ENCODE results near the gene PITPNC1. TPM values are rescaled to one million over a fixed set of nuclear protein-coding genes. Genes with fewer than 3 reads are reported as not detected.
"Not testable (repeated sequence)": the region's sequence is repeated elsewhere in the genome, so short reads cannot be mapped to it uniquely, and the experiment has no call there.

The PITPNC1 gene
- total RNA-seq, 6 donors from 2014 or later: 8.5 to 23.3 (median 13.7) TPM

DNA sequence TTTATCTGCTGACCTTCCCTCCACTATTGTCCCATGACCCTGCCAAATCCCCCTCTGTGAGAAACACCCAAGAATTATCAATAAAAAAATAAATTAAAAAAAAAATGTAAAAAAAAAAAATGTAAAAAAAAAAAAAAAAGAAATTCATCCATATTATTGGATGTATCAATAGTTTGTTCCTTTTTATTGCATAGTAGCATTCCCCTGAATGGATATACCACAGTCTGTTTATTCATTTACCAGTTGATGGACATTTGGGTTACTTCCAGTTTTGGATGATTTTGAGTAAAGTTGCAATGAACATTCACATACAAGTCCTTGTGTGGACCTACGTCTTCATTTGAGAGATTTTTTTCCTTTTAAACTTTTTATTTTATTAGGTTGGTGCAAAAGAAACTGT, 94.0 kb downstream of the PITPNC1 start:
- H3K27ac ChIP-seq: no peak overlapping the region
- H3K36me3 ChIP-seq: no peaks in the 10 kb centered on the region
- WGBS, 2 donors: 71 to 95% methylated on average over 1 of the region's 1 CpG
- H3K27me3 ChIP-seq: no peaks in the 10 kb centered on the region
- DNase-seq (no peak), ATAC-seq (ENCODE audit: low FRiP score in 2 of 2) (no peak)
- no peaks in the 10 kb centered on the region for H3K9me3 ChIP-seq
- H3K4me3 ChIP-seq: no peak overlapping the region
- H3K4me1 ChIP-seq: peaks cover 10 to 36% (median 25%) of the 10 kb centered on the region in 4 donors
- TF ChIP-seq EP300 (IDR thresholded peaks at IDR 0.05) (no peak), POLR2A (IDR thresholded peaks at IDR 0.05) (no peak), POLR2AphosphoS5 (IDR thresholded peaks at IDR 0.05) (no peak)
- TF ChIP-seq, protein P1, sequence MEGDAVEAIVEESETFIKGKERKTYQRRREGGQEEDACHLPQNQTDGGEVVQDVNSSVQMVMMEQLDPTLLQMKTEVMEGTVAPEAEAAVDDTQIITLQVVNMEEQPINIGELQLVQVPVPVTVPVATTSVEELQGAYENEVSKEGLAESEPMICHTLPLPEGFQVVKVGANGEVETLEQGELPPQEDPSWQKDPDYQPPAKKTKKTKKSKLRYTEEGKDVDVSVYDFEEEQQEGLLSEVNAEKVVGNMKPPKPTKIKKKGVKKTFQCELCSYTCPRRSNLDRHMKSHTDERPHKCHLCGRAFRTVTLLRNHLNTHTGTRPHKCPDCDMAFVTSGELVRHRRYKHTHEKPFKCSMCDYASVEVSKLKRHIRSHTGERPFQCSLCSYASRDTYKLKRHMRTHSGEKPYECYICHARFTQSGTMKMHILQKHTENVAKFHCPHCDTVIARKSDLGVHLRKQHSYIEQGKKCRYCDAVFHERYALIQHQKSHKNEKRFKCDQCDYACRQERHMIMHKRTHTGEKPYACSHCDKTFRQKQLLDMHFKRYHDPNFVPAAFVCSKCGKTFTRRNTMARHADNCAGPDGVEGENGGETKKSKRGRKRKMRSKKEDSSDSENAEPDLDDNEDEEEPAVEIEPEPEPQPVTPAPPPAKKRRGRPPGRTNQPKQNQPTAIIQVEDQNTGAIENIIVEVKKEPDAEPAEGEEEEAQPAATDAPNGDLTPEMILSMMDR (IDR thresholded peaks at IDR 0.05): no peak

DNA sequence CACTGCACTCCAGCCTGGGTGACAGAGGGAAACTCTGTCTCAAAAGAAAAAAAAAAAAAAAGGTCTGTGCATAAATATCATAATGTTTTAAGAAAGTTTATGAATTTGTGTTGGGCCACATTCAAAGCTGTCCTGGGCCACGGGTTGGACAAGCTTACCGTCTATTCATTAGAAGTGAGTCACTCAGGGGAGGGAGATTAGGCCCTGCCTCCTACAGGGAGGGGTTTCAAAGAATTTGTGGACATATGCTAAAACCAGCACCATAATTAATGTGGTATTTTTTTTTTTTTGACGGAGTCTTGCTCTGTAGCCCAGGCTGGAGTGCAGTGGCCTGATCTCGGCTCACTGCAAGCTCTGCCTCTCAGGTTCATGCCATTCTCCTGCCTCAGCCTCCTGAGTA, 95.5 kb downstream of the PITPNC1 start:
- not testable (repeated sequence) for DNase-seq; H3K9me3 ChIP-seq; ATAC-seq (ENCODE audit: low FRiP score in 2 of 2); H3K4me3 ChIP-seq; H3K27ac ChIP-seq; H3K27me3 ChIP-seq; H3K36me3 ChIP-seq
- peaks cover 10 to 36% (median 25%) of the 10 kb centered on the region in 4 donors for H3K4me1 ChIP-seq
- 76 to 79% methylated on average over 4 of the region's 4 CpGs for WGBS, 2 donors

DNA sequence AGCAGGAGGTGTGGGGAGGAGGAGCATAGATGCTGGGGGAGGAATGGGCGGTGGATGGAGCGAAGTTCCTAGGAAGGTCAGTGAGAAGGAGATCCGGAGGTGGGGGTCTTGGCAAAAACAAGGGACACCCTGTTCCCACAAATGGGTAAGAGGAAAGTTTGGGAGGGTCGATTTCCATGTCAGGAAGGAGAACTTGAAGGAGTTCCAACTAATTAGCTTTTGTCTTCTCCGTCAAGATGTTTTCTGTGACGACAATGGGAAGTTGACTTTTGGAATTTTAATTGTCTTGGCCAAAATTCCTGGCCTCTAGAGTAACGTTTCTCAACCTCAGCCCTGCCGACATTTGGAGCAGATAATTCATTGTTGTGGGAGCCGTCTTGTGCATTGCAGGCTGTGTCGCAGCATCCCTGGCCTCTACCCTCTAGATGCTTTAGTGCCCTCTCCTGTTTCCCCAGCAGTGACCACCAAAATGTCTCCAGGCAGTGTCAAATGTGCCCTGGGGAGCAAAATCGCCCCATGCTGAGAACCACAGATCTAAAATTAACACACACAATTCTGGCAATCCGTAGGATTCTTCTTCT, 97.1 kb downstream of the PITPNC1 start:
- TF ChIP-seq POLR2A (IDR thresholded peaks at IDR 0.05) (no peak), EP300 (IDR thresholded peaks at IDR 0.05) (peak; percentile 21 to 78 (median 64)), POLR2AphosphoS5 (IDR thresholded peaks at IDR 0.05) (peak in 1 of 2 donors; percentile 24)
- TF ChIP-seq, protein P1 (IDR thresholded peaks at IDR 0.05): no peak
- H3K4me1 ChIP-seq: peaks cover 10 to 30% (median 24%) of the 10 kb centered on the region in 4 donors
- H3K4me3 ChIP-seq: no peak overlapping the region
- H3K27me3 ChIP-seq: no peaks in the 10 kb centered on the region
- WGBS, 2 donors: 54 to 63% methylated on average over 12 of the region's 12 CpGs
- H3K27ac ChIP-seq: peak overlapping the region in 3 of 4 donors; percentile 18 to 69 (median 48)
- DNase-seq (no peak), ATAC-seq (ENCODE audit: low FRiP score in 2 of 2) (peak; percentile 38 to 50)
- H3K9me3 ChIP-seq: no peaks in the 10 kb centered on the region
- no peaks in the 10 kb centered on the region for H3K36me3 ChIP-seq

DNA sequence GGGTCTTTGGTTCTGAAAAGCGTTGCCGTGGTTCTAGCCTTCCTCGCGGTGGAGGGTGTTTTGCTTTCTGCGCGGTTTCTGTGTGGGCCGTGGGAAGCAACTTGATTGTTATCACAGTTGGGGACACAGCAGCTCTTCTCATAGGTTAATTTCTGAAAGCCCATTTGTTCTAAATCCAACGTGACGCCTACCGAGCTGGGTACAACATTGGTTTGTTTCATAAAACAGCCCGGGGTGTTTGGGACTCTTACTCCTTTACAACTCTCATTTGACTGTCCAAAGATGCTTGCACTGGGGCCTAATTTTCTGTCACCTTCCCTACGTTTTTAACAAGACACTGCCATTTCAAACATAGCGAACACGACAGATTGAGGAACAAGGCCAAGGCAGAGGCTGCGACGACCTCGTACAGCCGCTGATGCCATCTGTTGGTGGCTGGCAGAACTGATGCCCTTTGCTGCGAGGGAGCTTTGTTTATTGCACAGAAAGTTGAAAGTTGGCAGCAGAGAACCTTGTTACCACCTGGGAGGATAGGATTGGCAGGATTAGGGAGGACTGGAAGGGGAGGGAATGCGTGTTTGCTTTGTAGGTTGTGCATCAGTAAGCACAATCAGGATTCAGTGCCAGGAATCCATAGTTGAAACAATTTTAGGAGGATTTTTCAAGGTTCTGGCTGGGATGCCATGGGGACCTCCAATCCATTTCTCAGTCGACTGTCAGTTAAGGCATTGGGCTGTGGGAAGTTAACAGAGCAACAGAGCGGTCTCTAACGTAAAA, 98.3 kb downstream of the PITPNC1 start:
- TF ChIP-seq POLR2A (IDR thresholded peaks at IDR 0.05) (peak in 1 of 4 donors; percentile 16), EP300 (IDR thresholded peaks at IDR 0.05) (no peak), POLR2AphosphoS5 (IDR thresholded peaks at IDR 0.05) (no peak)
- TF ChIP-seq, protein P1 (IDR thresholded peaks at IDR 0.05): peak; percentile 81 to 92 (median 91)
- 41 to 42% methylated on average over 23 of the region's 23 CpGs for WGBS, 2 donors
- Histone ChIP-seq H3K27ac (peak overlapping the region; percentile 4 to 69 (median 33)), H3K4me1 (peaks cover 10 to 21% (median 16%) of the 10 kb centered on the region in 4 donors), H3K36me3 (no peaks in the 10 kb centered on the region), H3K27me3 (no peaks in the 10 kb centered on the region), H3K9me3 (no peaks in the 10 kb centered on the region), H3K4me3 (no peak overlapping the region)
- peak in 1 of 2 donors; percentile 87 for DNase-seq
- peak; percentile 86 to 90 for ATAC-seq (ENCODE audit: low FRiP score in 2 of 2)

DNA sequence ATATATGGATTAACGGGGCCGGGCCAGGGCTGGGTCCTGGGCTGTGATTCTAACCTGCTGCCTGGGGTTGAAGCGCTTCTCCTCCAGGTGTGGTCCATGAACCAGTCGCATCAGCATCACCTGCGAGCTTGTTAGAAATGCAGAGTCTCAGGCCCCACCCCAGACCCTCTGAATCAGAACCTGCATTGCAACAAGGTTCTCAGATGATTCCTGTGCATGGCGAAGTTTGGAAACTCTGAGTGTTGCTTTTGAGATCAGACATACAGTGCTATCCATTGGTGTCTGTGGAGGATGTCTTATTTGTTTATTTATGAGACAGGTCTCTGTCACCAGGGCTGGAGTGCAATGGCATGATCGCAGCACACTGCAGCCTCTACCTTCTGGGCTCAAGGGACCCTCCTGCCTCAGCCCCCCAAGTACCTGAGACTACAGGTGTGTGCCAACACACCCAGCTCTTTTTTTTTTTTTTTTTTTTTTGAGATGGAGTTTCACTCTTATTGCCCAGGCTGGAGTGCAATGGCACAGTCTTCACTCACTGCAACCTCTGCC, 99.8 kb downstream of the PITPNC1 start:
- H3K27ac ChIP-seq: no peak overlapping the region
- H3K4me1 ChIP-seq: peaks cover 10 to 21% (median 16%) of the 10 kb centered on the region in 4 donors
- no peak overlapping the region for H3K4me3 ChIP-seq
- DNase-seq: no peak
- no peaks in the 10 kb centered on the region for H3K36me3 ChIP-seq
- H3K27me3 ChIP-seq: no peaks in the 10 kb centered on the region
- TF ChIP-seq POLR2AphosphoS5 (IDR thresholded peaks at IDR 0.05) (no peak), EP300 (IDR thresholded peaks at IDR 0.05) (no peak)
- TF ChIP-seq, protein P1 (IDR thresholded peaks at IDR 0.05): no peak
- 94 to 95% methylated on average over 7 of the region's 7 CpGs for WGBS, 2 donors
- H3K9me3 ChIP-seq: no peaks in the 10 kb centered on the region
- no peak for ATAC-seq (ENCODE audit: low FRiP score in 2 of 2)

Data from upper lobe of left lung (tissue), 6 donors.